GM19455 (cell line): ENCODE data around the gene PTH1R.

ENCODE experiments used
- ATAC-seq: cut with Tn5 transposase; IDR thresholded peaks from one replicate; pipeline ENCODE4 v1.9.1; 2021; ENCODE audit not compliant: unreplicated experiment

Gene PTH1R

DNA sequence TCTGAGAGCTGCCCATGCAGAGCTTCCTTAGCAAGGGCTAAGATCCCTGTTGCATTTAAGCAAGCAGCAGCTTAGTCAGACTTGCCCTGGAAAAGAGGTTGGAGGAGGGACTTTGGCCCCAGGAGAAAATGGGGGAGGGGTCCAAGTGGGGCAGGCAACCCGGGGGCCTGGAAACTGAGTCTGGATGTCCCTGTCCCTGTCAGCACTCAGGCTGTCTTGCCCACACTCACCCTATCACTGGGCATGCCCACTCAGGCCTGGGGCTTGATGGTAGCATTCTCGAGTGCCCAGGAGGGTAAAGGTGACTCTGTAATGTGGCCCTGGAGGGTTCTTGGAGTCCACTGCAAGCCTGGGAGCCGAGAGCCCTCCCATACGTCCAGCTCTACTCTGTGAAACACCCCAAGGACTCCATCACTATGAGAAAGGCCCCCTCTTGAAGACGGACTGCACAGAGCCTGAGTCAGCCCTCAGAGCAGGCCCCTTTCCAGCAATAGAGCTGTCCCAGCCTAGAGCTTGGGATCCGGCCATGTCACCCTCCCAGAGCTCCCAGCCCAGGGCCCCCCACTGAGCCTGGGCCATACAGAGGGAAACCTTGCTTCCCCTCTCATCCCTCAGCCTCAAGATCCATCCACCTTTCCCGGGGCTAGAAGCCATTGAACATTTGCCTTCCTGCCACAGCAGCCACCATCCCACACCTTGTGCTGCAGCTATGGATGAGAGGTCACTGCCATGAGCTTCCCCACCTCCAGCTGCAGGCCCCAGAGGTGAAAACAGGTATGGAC is 27.6 kb upstream of the PTH1R start:
- ATAC-seq, result no peak

DNA sequence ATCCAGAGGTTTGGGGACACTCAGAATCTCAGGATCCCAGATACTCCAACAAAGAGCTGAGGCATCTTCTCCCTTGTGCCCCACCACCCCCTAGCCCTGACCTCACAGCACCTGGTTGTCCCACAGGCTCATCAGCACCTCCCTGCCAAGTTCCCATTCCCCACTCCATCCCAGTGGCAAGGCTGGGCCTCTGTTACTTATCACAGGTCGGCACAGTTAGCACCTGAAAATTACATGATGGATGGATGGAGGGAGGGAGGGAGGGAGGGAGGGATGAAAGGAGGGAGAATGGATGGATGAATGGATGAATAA is 27.1 kb upstream of the PTH1R start:
- ATAC-seq, result no peak

DNA sequence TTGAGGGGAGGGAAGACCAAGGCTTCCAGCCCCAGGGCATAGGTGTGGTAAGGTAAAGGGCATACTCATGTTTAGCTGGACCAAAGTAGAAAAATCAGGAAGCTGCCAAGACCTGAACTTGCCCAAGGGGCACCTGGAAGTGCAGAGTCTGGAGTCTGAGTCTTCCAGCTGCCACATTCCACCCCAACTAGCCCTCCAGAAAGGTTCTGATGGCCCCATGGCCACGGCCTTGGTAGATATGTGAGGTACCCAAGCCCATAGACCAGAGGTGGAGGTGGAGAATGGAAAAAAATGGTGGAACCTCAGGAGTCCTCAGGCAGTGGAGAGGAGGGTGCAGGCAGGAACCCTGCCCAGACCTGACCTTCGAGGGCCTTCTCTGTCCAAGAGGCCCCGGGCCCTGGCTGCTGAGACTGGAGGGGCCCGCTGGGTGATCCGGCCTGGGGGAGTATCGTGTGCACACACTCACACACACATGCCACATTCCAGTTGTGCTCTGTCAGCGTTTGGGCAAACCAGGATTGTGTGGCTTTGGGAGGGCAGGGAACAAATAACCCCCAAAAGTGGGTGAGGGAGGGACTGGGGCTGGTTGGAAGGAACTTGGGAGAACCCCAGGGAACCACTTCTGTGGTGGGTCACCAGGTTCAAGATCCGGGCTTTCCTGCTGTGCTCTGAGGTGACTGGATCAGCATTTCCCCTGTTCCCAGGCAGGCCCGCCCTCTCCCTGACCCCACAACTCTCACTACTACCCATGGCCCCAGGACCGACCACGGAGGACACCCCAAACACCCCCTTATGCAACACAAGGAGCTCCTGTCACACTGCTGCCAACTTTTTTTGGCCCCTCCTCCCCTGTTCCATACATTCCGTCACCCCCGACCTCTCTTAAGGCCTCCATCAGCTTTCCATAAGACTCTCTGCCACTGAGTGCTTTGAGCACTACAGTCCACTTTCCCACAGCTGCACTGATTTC is 25.9 kb upstream of the PTH1R start:
- no peak for ATAC-seq

DNA sequence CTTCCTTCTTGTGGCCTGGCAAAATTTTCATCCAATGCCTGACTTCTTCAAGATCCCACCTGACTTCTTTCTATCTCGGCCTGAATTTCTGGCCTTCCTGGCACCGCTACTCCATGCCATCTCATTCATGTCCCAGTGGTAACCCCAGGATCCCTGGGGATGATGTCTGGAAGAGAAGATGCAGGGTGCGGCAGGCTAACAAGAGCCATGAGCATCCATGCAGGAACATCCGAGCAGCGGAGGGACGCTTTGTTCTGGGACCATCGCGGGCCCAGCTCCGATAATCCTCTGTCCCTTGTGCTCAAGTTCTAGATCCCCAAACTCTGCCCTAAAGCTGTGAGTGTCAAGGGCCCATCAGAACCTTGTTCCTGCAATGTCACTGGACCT is 25.2 kb upstream of the PTH1R start:
- no peak for ATAC-seq

DNA sequence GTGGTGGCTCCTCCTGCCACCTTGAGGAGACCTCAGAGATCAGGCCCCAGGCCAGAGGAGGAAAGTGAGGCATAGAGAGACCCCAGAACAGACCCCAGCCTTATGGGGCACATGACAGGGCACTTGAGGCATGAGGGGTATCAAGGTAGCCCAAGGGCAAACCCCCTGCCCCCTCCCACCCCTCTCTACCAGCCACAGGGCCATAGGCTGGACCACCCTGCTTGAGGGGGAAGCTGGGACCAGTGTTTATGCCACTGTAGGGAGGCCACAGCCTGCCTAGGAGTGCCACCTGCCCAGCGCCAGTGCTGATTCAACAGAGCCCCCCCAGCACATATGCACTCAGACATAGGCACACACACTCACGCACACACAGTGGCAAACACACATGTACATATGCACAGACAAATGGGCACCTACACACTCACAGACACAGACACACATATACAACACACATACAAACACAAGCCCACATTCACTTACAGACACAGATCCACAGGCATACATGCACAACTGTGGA is 24.6 kb upstream of the PTH1R start:
- ATAC-seq, result no peak

DNA sequence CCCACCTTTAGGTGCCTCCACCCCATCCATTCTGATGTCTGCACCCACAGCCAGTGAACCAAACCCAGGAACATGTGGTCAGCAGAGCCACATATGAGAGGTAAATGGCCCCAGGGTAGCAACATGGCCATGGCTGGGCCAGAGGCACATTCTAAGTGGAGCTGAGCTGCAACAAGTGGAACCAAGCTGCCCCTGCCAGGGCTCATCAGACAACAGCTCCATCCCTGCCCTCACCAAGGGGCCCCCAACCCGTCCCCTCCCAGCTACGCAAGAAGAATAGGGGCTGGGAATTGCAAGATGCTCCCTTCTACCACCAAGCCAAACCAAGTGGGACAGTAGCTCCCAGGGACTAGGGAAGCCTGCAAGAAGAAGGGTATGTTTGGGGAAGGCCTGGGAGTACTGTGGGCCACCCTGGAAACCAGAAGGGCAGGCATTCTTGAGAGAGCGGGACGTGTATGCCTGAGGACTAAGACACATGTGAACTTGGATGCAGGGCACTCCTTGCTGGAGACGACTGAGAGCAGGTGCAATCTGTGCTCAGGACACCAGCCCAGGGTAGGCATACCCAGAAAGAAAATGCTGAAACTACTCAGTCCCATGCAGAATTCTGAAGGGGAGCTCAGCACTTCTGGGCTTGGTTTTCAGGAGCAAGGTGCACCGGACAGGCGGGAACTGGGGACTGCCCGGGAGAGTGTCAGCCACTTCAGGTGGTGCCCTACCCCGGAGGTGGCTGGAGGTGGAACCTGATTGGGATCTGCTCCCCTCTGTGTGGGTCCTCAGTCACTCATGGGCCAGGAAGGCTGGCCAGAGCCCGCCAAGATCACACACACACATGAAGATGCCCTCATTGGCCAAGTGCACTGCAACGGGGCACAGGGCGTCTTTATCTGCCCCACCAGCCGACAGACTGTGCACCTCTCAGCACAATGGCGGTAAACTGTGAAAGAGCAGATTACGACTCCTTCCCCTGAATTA is 23.8 kb upstream of the PTH1R start:
- ATAC-seq, result no peak

DNA sequence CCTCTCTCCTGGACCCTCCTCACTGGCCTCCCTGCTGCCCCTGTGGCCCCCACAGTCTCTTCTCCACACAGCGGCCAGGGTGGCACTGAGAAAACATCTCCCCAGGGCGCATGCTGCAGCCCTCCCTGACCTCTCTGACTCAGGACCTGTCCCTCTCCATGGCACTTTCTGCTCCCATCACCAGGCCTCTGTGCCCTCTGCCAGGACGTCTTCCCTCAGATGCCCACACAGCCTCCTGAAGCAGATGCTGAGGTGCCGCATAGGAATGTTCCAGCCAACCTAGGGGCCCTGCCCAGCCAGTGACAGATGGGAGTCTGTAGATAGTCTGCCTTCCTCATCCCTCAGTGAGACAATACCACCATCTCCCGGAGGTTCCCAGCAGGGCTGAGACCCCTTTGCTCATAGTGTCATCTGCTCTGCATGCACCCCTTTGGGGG is 22.9 kb upstream of the PTH1R start:
- ATAC-seq, result no peak

DNA sequence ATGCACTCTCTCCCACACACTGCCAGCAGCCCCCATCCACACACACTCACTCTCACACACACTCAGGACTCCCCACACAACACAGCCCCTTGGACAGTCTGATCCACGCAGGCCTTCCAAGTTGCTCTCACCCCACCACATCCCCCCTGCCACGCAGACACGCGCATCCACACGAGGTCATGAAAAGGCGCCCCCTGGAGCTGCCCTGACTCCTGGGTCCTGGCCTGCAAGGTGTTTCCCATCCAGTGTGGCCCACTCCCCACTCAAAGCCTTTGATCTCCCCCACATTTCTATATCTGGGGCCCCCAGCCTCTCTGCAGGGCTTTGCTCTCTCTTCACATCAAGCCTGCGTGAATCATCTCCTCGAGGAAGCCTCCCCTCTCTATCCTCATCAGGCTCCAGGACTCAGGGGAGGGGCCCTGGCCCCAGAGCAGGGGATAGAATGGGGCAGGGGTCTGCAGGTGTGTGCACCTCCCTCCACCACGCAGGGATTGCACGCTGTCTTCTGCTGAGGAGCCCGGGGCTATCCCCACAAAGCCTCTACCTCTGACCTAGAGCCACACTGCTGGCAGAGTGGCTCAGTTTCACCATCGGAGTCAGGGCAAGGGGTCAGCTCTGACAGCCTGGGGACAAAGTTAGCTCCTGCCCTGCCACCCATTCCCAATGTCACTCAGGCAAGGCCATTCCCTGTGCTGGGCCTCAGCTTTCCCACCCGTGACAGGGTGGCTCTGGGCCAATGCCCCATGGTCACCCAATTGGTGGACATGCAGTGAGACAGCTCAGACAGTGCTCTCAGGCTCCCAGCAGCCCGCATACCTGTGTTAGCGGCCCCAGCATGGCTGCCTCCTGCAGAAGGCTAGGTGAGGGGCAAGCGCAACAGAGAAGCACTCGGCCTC is 20.7 kb upstream of the PTH1R start:
- ATAC-seq, result no peak

DNA sequence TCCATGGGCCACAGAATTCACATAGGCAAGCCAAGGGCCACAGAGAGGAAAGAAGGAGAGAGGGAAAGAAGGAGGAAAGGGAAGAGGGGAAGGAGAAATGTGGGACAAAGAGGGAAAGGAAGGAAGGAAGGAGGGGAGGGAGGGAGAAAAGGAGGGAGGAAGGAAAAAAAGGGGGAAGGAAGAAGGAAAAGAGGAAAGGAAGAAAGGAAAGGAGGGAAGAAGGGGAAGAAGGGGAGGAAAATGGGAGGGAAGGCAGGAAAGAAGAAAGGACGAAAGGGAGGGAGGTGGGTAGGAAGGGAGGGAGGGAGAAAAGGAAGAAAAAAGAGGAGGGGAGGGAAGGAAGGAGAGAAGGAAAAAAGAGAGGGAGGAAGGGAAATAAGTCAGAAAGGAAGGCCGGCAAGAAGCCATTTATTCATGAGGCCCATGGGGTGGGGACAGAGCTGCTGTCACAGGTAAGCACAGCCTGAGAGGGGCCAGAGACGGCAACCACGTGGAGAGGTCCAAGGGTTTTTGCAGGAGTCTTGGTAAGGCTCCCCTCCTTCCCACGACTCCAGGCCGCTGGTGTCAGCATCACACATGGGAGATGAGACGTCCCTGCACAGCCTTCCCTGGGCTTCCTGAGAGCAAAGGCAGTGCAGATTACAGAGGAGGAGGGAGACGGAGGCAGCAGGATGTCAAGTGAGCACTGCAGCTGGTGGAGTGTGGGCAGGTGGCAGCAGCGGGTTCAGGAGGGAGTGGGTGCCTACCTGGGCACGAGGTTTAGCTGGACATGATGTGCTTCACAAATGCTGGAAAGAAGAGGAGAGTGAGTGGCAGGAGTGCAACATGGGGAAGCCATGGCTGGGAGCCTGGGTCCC is 19.8 kb upstream of the PTH1R start:
- ATAC-seq, result no peak

DNA sequence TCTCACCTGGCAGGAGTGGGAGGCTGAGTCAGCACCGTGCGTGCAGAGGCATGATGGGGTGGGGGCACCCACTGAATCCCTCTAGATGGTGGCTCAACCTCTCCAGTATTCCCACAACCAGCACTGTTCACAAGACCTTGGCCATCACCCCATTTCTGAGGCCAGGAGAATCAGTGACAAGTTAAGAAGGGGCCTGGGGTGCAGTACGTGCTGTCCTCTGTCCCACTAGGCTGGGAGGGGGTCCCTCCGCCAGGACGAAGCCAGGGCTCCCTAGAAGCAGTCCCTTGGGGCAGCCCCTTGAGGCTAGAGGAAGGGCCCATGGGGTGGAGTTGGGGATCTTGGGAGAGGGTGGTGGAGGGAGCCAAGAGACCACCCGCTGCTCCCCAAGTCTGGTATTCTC is 19.1 kb upstream of the PTH1R start:
- ATAC-seq, result no peak

DNA sequence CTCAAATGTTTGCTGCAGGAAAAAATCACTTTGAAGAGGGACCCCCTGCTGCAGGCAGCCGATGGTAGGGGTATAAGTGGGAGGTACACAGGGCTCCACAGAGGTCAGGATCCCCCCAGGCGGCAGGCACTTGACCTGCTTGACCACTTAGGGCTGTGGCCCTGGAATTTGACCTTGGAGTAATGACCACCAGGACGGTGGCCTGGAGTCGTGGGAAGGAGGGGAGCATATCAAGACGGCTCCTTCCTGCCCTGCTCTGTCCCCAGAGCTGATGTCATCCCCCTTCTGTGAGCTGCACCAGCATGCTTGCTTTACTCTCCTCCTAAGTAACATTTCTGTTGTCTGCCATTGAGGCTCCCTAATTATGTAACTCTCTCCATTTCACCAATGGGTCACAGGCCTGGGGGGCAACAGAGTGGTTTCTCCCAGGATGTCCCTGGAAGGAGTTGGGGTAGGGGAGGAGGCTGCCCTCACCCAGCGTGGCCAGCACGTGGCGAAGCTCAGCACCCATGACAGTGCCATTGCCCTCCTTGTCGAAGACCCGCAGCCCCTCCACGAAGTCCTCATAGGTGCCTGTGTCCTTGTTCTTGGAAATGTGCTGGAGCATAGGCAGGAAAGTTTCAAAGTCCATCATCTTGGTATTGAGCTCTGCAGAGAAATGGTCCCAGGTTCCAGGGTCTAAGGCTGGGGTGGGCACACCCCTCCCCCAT is 18.4 kb upstream of the PTH1R start:
- ATAC-seq, result no peak

DNA sequence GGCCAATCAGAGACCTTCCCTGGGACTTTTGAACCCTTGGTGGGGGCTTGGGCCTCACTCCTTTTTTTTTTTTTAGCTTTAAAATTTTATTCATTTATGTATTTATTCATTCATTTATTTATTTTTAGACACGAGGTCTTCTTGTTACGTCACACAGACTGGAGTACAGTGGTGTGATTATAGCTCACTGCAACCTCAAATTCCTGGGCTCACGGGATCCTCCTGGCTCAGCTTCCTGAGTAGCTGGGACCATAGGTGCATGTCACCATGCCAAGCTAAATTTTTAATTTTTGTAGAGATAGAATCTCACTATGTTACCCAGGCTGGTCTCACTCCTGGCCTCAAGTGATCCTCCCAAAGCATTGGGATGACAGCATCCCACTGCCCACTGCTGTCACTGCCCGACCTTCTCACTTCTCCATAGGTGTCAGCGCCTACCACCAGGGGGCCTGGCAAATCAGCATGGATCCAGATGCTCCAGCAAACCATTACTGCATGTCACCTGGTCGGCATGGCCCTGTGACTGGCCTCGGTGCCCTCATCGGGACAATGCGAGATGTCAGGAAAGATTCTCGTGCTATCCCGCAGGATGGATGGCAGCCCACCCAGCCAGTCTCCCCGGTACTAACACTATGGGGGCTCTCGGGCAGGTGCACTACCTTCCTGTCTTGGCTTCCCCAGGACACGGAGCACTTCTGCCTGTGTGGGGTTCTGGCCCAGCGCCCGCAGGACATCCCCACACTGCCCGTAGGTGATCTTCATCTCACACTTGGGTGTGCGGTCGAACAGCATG is 17.3 kb upstream of the PTH1R start:
- no peak for ATAC-seq

DNA sequence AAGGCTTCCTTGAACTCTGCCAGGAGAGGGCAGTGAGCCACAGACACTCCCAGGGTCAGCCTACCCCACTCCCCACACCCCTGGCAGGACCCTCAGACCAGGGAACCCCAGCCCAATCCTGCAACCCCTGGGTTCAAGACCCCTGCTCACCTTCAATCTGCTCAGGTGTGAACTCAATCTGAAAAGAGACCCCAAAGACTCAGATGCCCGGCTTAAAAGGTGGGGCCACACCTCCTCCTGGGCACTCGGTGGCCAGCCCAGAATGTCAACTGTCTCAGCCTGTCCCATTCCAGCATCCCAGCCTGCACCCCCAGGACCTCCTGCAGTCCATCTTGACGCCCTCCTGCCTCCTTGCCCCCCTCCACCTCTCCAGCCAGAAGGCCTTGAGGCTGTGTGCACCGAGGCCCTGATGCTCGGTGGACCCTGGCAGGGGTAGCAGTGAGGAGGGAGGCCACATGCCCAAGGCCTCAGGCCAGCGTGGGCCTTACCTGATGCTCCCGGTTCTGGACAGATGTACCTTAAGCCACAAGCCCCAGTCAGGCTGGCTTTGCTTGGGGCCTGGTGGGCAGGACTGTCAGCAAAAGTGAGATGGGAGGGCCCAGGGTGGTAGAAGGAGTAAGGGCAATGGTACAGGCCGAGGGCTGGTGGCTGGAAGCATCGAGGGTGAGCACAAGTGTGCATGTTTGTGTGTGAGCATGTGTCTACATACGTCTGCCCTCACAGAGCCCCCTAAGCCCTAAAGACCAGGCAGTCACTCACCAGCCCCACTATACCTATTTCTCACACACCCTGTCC is 16.5 kb upstream of the PTH1R start:
- no peak for ATAC-seq

DNA sequence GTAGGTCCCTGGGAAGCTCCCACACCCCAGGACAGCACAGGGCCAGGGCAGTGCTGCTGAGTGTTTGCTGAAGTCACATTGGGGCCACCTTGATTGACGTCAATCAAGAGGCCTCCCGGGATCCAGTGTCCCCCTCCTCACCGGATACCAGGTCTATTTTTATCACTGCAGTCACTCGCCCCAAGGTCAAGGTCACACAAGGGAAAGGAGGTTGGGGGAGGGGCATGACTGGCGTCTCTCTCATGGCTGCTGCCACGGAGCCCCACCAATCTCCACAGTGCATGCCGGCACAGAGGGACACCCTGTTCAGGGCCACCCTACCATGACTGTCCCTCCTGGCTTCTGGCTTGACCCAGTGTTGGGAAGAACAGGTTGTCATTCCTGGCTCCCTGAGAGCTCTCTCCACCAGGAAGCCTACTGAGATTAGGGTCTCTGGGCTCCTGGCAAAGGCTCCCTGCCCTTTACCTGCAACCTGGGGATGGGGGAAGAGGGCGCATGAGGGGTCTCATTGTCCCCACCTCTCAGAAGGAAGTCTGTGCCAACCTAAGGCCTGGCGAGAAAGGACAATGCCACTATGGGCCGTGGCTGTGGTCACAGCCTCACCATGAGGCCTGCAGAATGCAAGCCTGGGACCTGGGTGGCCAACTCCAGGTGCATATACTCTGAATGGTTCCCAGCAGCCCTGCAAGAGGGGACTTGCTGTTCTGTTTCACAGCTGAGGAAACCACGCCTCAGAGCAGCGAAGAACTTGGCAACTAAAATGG is 15.7 kb upstream of the PTH1R start:
- no peak for ATAC-seq

DNA sequence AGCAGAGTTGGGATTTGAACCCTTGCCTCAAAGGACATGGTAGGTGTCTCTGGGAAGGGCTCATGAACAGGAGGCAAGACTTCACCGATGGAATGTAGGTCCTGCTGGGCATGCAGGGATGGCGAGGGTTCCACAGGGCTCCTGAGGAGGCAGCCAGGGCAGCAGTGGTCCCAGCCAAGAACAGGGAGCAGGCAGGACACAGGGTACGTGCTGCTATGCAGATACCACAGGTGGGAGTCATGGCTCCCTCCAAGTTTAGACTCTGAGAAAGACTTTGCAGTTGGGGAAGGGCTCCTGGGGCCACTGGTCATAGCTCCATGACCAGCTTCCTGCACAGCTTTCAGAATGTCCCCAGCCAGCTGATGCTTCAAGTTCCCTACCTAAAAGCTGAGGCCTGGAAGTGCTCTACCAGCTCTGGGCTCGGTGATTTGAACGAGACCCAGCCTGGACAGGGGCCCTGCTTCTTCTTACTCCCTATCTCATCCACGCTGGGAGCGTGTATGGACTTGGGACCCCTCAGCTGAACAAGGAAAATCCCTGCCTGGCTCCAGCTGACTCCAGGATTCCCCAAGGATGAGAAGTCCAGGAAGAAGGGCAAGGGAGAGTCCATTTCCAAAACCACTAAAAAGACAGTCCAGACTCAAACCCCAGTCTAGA is 15.0 kb upstream of the PTH1R start:
- no peak for ATAC-seq
